Endothelial cell of umbilical vein (primary cell): ENCODE results near the gene ARHGAP29. TPM values are rescaled to one million over a fixed set of nuclear protein-coding genes. Genes with fewer than 3 reads are reported as not detected.

Source experiments
- BruUV-seq: library from RNA; stranded (reverse); fragments of 400-500 nt; replicated peaks from 2 replicates; lab custom pipeline; 2021; lab: Mats Ljungman, UMichigan
- CTCF ChIA-PET: fragments of 300-600, 350-600 bp; sonication (Branson Sonifier 250); formaldehyde crosslinking; loops from one replicate; lab custom pipeline; 2021; ENCODE audit warnings: antibody characterized with exemption, inconsistent platforms; lab: Charles Lee
- POLR2A ChIA-PET: fragments of 300-600, 350-600 bp; sonication (Branson Sonifier 250); formaldehyde crosslinking; loops from one replicate; lab custom pipeline; 2021; ENCODE audit warnings: antibody characterized with exemption, inconsistent platforms; lab: Charles Lee
- DNase-seq: peaks from one replicate; pipeline ENCODE4 v3.0.0-alpha.2; 2011; ENCODE audit warnings: low read depth, low spot score
- FAIRE-seq: peaks from 2 replicates; lab custom pipeline; 2011; peaks lifted over from hg19 to GRCh38; lab: Jason Lieb, UNC
- H2AFZ ChIP-seq: 2 replicates; pipeline ENCODE4 v1.6.0; 2012; ENCODE audit warnings: low read depth, low read length, control low read depth, inconsistent platforms
- H3K27ac ChIP-seq: 2 replicates; pipeline ENCODE4 v1.5.1; 2011; ENCODE audit warnings: low read depth, mild to moderate bottlenecking, control low read depth, low read length, moderate library complexity; ENCODE audit not compliant: insufficient read depth
- H3K27me3 ChIP-seq, 2 experiments: 2 replicates each; pipeline versions ENCODE4 v1.6.0 to v1.6.1; 2011; ENCODE audit warnings: low read length in 2 of 2, mixed read lengths in 1 of 2; ENCODE audit not compliant: control insufficient read depth in 2 of 2, insufficient read depth in 2 of 2
- H3K36me3 ChIP-seq, 2 experiments: 2 replicates in 1 of 2; 3 replicates in 1 of 2; pipeline ENCODE4 v1.5.1; 2011; ENCODE audit warnings: low read length in 2 of 2, mild to moderate bottlenecking in 1 of 2, moderate library complexity in 1 of 2; ENCODE audit not compliant: control insufficient read depth in 2 of 2, insufficient read depth in 2 of 2; ENCODE audit errors: extremely low read depth in 1 of 2
- H3K4me1 ChIP-seq: 3 replicates; pipeline ENCODE4 v1.5.1; 2011; ENCODE audit warnings: mild to moderate bottlenecking, low read length; ENCODE audit not compliant: control insufficient read depth, insufficient read depth; ENCODE audit errors: extremely low read depth
- H3K4me2 ChIP-seq: 2 replicates; pipeline ENCODE4 v1.6.1; 2011; ENCODE audit warnings: low read length, control low read depth, mixed read lengths; ENCODE audit not compliant: insufficient read depth
- H3K4me3 ChIP-seq, 3 experiments: fragments of 200-600 bp in 1 of 3; sonication (generic), shearing (Covaris generic) in 1 of 3; replicated peaks in 1 of 3; 2 replicates each; pipeline ENCODE4 v1.5.1; 2011 to 2016; ENCODE audit warnings: control low read depth in 3 of 3, low read length in 3 of 3, mild to moderate bottlenecking in 2 of 3, inconsistent platforms in 1 of 3, low read depth in 1 of 3, moderate library complexity in 1 of 3; ENCODE audit not compliant: insufficient read depth in 1 of 3
- H3K79me2 ChIP-seq: 2 replicates; pipeline ENCODE4 v1.6.0; 2012; ENCODE audit warnings: low read length, inconsistent platforms; ENCODE audit not compliant: control insufficient read depth, insufficient read depth
- H3K9ac ChIP-seq: replicated peaks from 2 replicates; pipeline ENCODE3; 2011; ENCODE audit warnings: low read length, control low read depth; ENCODE audit not compliant: insufficient read depth; ENCODE audit errors: extremely low read depth
- H3K9me1 ChIP-seq: replicated peaks from 3 replicates; pipeline ENCODE4 v1.6.0; 2011; ENCODE audit warnings: mild to moderate bottlenecking, low read length; ENCODE audit not compliant: control insufficient read depth, insufficient read depth; ENCODE audit errors: extremely low read depth
- H3K9me3 ChIP-seq: replicated peaks from 2 replicates; pipeline ENCODE4 v1.5.1; 2012; ENCODE audit warnings: low read length, inconsistent platforms; ENCODE audit not compliant: control insufficient read depth, insufficient read depth
- H4K20me1 ChIP-seq: replicated peaks from 2 replicates; pipeline ENCODE3; 2011; ENCODE audit warnings: mild to moderate bottlenecking, low read length; ENCODE audit not compliant: control insufficient read depth, insufficient read depth; ENCODE audit errors: extremely low read depth
- EZH2 ChIP-seq: IDR thresholded peaks from 2 replicates; pipeline ENCODE4 v1.6.1; 2012; ENCODE audit warnings: borderline replicate concordance, low read depth, mild to moderate bottlenecking, moderate library complexity, low read length, inconsistent platforms; ENCODE audit not compliant: severe bottlenecking
- FOS ChIP-seq: IDR thresholded peaks from 2 replicates; pipeline ENCODE4 v1.6.1; 2011; ENCODE audit warnings: mild to moderate bottlenecking, low read length, moderate library complexity, borderline replicate concordance; ENCODE audit not compliant: insufficient read depth
- GATA2 ChIP-seq: IDR thresholded peaks from 2 replicates; pipeline ENCODE4 v1.7.0; 2011; ENCODE audit warnings: low read depth, mild to moderate bottlenecking, moderate library complexity, mixed read lengths, low read length; ENCODE audit not compliant: insufficient read length, insufficient read depth
- JUN ChIP-seq: IDR thresholded peaks from 2 replicates; pipeline ENCODE4 v1.6.1; 2011; ENCODE audit warnings: borderline replicate concordance, low read depth; ENCODE audit not compliant: insufficient read length, insufficient read depth
- MYC ChIP-seq: IDR thresholded peaks from one replicate; pipeline ENCODE4 v1.6.1; 2011; ENCODE audit warnings: mild to moderate bottlenecking, low read depth, low read length
- POLR2A ChIP-seq: IDR thresholded peaks from 2 replicates; pipeline ENCODE4 v1.6.1; 2012; ENCODE audit warnings: low read depth, mild to moderate bottlenecking, control low read depth, low read length
- POLR2AphosphoS5 ChIP-seq: IDR thresholded peaks from 2 replicates; pipeline ENCODE4 v1.6.1; 2012; ENCODE audit warnings: low read depth, mild to moderate bottlenecking, control low read depth, low read length, moderate library complexity; ENCODE audit not compliant: insufficient read depth
- dilution Hi-C: fragments of 300-500 bp; cut with MboI; formaldehyde crosslinking; loops from one replicate; pipeline ENCODE4 v1.15.0; 2019; ENCODE audit warnings: low sequenced_read_pairs; ENCODE audit not compliant: extremely low pct_ligation_motif_present
- intact Hi-C: fragments of 100-400 bp; cut with micrococcal nuclease; formaldehyde crosslinking; loops from one replicate; pipeline ENCODE4 v1.10.0; 2022
- polyA plus RNA-seq, 4 experiments: library from polyadenylated mRNA; depleted of rRNA in 3 of 4; stranded (reverse) in 3 of 4; unstranded in 1 of 4; fragments of >200 nt; gene quantifications; 2 replicates each; pipeline versions ENCODE4 v1.2.1 to v1.2.3, GENCODE V29; 2011 to 2012; ENCODE audit warnings: missing spikeins in 1 of 4
- total RNA-seq: library from RNA; stranded (reverse); gene quantifications from 2 replicates; pipeline ENCODE4 v1.2.3, GENCODE V29; 2021
- TF ChIP-seq, protein P1 (sequence below), 2 donors: IDR thresholded peaks; 1 replicate in 1 of 2; 2 replicates in 1 of 2; pipeline ENCODE4 v1.5.1; 2011; ENCODE audit warnings: low read length in 2 of 2, mild to moderate bottlenecking in 2 of 2, moderate library complexity in 2 of 2, control low read depth in 1 of 2, inconsistent platforms in 1 of 2, low read depth in 1 of 2; ENCODE audit not compliant: insufficient read depth in 1 of 2; ENCODE audit errors: extremely low read depth in 1 of 2

ARHGAP29 gene
- total and polyA plus RNA-seq, 2 donors (not counting 3 experiments of a cell fraction or from before 2014, with no cell fraction given): 56.3 to 199 TPM

DNA sequence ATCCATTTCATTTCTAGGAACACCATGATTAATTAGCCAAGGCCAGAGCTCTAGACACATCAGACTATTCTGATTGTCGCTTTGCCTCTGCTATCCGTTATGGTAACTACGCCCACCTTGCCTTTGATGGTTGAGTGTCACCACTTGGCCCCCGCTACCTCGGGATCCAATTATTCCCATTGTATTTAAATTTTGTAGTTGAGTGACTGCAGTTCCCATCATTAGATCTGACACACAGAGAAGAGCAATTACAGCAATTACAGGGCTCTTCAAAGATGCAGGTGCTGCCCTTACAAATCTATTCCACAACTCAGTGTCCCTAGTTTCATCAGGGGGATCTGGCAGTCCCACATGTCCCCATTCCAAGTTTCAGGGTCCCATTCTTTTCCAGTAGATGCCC is 71.5 kb downstream of the ARHGAP29 start:
- no peak for DNase-seq
- CTCF ChIA-PET: interaction anchor here (1.1 to 2.2 kb wide), 5 partner anchors 12 to 164 kb away, joined by 3 to 19 read pairs (median 4); no protein-coding TSS in a partner anchor

More for the DNA sequence above, 71.5 kb downstream of the ARHGAP29 start:
- Histone ChIP-seq H4K20me1 (no peaks in the 10 kb centered on the region), H3K9me3 (no peaks in the 10 kb centered on the region), H3K79me2 (no peaks in the 10 kb centered on the region), H3K27ac (no peak overlapping the region), H3K9me1 (no peaks in the 10 kb centered on the region), H2AFZ (no peak overlapping the region), H3K9ac (no peak overlapping the region), H3K4me3 (no peak overlapping the region), H3K27me3 (no peaks in the 10 kb centered on the region), H3K36me3 (peaks cover 2 to 11% of the 10 kb centered on the region in 2 experiments), H3K4me1 (peaks cover 5% of the 10 kb centered on the region), H3K4me2 (no peak overlapping the region)
- TF ChIP-seq JUN (no peak), FOS (no peak), EZH2 (no peak), POLR2A (no peak), GATA2 (no peak), MYC (no peak), POLR2AphosphoS5 (peak; percentile 17)
- TF ChIP-seq, protein P1, sequence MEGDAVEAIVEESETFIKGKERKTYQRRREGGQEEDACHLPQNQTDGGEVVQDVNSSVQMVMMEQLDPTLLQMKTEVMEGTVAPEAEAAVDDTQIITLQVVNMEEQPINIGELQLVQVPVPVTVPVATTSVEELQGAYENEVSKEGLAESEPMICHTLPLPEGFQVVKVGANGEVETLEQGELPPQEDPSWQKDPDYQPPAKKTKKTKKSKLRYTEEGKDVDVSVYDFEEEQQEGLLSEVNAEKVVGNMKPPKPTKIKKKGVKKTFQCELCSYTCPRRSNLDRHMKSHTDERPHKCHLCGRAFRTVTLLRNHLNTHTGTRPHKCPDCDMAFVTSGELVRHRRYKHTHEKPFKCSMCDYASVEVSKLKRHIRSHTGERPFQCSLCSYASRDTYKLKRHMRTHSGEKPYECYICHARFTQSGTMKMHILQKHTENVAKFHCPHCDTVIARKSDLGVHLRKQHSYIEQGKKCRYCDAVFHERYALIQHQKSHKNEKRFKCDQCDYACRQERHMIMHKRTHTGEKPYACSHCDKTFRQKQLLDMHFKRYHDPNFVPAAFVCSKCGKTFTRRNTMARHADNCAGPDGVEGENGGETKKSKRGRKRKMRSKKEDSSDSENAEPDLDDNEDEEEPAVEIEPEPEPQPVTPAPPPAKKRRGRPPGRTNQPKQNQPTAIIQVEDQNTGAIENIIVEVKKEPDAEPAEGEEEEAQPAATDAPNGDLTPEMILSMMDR (IDR thresholded peaks at IDR 0.05; ENCODE audit: extremely low read depth in 1 of 2, insufficient read depth in 1 of 2, low read depth in 1 of 2, low read length in 2 of 2): no peak
- FAIRE-seq: no peak
- POLR2A ChIA-PET: no interaction called here
- dilution Hi-C loops (no loop called here), intact Hi-C loops (loop anchor here (1.0 kb wide), 1 partner anchor 99 kb away; no protein-coding TSS in a partner anchor)
- BruUV-seq: no TSS peak
